HG03139 (cell line): ENCODE data around the gene MRPL20.
"Not testable (repeated sequence)": the region's sequence is repeated elsewhere in the genome, so short reads cannot be mapped to it uniquely, and the experiment has no call there.

Experiments
- ATAC-seq: cut with Tn5 transposase; IDR thresholded peaks from one replicate; pipeline ENCODE4 v1.9.1; 2021; ENCODE audit not compliant: unreplicated experiment

Gene MRPL20

DNA sequence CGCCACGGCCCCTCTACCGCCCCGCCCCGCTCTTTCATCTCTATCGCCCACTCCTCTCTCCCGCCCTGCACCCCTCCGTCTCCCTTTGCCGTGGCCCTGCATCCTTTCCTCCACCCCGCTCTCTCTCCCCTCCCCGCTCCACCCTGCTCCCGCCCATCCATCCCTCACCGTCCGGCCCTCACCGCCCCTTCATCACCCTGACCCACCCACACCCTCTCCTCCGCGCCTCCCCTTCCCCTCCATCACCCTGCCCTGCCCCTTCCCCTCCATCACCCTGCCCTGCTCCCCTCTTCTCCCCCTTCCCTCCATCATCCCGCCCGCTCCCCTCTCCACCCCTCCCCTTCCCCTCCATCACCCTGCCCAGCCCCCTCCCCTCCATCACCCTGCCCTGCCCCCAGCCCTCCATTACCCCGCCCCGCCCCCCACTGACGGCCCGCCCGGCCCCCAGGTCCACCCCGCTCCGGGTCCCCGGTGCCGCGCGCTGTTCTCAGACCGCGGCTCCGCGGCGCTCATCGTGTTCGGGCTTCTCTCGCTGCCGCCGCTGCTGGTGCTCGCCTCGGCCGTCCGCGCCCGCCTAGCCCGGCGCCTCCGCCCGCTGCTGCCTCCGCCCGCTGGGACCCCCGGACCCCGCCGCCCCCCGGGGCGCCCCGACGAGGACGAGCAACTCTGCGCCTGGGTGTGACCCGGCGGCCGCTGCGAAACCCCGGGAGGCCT, 20.2 kb upstream of the MRPL20 start:
- no peak for ATAC-seq

DNA sequence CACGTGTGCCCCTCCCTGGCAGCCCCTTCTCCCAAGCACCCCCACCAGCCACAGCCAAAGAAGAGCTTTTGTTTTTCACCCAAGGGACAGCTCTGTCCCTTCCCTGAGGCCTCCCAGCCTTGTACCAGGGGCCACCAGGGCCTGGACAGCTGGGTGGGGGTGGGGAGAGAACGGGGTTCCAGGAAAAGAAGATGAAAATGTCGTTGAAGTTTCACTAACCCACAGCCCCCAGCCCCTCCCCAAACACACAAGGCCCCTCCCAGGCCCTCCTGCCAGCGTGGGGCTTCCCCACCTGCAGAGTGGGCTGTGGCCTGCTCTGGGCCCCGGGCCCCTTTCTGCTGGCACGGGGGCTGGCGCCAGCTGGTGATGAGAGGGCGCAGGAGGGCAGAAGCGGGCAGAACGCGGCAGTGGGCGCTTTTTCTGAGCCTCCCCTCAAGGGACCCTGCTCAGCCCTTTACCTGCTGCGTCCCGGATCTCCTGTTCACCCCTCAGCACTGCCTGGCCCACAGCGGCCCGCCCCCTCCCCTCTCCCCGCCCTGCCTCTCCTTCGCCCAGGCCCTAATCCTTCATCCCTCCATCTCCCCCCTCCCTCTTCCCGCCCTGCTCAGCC, 19.5 kb upstream of the MRPL20 start:
- ATAC-seq: no peak

DNA sequence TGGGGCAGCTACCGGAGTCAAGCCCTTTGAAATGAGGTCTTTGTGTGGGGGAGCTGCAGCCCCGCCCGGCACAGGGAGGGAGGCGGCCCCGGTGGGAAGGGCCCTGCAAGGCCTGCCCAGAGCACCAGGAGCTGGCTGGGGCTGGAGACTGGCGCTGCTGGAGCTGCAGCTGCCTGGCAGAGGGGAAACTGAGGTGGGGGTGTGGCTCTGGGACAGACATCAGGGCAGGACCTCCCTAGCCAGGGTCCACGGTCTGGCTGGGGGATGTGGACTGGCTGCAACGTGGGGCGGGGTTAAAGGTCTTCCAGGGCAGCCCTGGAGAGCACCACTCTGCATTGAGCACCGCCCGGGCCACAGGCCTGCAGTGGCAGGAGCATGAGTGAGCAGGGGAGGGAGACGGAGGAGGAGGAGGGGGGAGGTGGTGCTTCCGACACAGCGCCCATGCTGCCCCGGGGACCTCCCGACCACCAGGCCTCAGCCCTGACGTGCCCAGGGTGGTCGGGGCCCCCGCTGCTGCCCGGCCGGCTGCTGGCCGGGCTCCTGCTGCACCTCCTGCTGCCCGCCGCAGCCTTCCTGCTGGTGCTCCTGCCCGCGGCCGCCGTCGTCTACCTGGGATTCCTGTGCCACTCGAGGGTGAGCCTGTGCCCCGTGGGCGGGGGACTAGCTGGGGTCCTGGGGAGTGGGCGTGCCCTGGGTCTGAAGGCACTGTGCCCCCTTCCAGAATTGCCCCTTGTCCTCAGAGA, 18.8 kb upstream of the MRPL20 start:
- ATAC-seq: no peak

DNA sequence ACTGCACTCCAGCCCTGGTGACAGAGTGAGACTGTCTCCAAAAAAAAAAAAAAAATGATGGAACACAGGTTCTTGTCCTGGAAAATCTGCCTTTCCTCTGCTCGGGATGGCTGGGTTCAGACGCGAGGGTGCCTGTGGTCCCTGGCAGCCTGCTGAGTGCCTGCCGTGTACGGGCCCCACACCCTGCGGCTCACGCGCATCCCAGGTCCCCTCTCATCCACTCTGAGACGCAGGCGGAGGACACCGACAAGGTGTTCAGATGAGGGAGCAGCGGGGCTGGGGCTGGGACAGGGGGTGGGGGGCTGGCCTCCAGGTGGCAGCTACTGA, 18.3 kb upstream of the MRPL20 start:
- no peak for ATAC-seq

DNA sequence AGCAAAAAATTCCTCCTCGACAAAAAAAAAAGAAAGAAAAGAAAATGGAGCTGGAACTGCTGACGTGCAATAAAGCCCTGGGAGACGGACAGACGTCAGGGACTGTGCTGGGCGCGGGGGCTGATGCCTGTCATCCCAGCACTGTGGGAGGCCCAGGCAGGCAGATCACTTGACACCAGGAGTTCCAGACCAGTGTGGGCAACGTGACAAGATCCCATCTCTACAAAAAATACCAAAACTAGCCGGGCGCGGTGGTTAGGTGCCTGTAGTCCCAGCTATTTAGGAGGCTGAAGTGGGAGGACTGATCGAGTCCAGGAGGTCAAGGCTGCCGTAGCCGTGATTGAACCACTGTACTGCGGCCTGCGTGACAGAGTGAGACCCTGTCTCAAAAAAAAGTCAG, 17.6 kb upstream of the MRPL20 start:
- no peak for ATAC-seq

DNA sequence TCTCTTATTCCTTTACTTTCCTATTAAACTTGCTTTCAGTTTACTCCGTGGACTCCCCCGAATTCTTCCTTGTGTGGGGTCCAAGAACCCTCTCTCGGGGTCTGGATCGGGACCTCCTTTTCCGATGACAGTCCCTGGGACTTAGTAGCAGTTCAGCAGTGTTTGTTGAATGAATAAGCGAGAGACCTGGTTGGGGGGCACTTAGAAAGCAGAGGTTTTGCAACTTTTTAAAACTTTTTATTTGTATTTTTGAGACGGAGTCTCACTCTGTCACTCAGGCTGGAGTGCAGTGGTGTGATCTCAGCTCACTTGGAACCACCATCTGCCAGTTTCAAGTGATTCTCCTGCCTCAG, 16.1 kb upstream of the MRPL20 start:
- ATAC-seq: no peak

DNA sequence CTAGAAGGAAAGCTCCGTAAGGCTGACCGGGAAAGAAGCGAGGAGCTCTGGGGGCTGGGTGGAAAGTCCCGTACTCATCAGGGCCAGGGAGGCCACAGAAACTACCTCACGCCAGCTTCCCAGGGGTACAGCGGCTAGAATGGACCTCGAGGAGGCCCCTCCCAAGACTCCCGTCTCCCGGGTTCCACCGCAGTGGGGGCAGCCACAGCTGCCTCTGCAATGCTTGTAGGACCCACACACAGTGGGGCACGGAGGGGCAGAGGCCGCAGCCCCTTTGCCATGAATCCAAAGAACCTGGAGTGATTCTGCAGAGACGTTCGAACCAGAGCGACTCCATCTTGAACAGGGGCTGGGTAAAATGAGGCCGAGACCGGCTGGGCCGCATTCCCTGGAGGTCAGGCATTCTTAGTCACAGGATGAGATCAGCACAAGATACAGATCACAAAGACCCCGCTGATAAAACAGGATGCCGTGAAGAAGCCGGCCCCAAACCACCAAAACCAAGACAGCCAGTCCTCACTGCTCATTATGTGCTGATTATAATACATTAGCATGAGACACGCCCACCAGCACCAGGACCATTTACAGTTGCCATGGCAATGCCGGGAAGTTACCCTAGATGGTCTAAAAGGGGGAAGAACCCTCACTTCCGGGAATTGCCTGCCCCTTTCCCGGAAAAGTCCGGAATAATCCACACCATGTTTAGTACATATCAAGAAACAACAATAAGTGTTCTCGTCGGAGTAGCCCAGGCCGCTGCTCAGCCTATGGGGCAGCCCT, 15.6 kb upstream of the MRPL20 start:
- no peak for ATAC-seq

DNA sequence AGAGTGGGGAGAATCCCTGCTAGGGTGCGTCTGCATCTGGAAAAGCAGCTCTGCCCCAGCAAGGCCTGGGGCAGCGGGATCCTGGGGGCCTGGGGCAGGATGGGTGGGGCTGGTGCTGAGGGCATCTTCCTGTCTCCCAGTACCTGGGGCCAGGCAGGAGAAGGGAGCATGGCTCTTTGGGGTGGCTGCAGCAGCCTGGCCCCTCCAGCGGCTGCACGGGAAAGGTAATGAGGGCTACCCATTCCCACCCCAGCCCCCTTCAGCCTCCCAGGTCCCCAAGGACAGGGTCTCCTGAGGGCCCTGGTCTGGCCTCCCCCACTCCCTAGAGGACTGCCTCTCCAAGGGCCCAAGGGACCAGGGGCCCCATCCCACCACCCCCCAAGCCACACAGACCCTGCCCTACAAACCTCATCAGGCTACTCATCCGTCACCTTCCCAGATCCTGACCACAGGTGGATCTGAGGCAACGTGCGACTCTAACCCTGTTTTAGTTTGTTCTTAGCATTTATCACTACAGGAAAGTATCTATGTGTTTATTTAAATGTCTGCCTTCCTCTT, 14.9 kb upstream of the MRPL20 start:
- no peak for ATAC-seq

DNA sequence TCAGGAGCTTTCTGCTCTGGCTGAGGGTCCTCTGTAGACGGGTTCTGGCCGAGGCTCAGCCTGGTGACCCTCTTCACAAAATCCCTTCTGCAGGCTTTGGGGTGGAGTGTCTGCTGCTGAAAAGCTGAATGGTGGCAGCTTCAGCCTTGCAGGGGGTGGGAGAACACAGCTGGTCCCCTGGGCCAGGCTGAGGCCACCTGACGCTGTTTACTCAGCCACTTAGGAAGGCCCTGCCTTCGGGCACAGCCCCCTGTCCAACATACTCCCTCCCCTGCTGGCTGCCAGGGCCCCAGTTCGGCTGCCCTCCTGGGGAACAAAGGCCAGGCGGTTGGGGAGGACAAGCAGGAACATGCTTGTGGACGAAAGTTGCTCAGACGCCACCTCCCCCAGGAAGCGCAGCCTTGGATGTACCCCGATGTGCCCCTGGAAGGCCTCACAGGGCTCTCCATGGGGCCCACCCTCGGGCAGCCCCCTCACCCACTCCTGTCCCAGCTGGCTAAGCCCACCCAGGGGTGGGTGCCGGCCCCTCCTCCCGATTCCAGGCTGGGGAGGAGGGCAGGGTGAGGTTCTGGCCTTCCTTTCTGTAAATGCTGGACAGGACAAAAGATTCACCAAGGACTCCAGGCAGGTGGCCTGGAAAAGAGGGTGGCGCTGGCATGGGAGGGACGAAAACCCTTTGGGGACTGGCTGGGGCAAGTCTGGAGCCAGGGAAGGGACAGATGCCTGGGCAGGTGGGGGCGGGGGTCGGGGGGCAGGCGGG, 14.2 kb upstream of the MRPL20 start, which contains the start of gene ANKRD65:
TSS of gene ANKRD65 (minus strand) at position 130 of the 760 bp plus-strand sequence. CDS start 271 bp downstream, outside the sequence.
- ATAC-seq: no peak

DNA sequence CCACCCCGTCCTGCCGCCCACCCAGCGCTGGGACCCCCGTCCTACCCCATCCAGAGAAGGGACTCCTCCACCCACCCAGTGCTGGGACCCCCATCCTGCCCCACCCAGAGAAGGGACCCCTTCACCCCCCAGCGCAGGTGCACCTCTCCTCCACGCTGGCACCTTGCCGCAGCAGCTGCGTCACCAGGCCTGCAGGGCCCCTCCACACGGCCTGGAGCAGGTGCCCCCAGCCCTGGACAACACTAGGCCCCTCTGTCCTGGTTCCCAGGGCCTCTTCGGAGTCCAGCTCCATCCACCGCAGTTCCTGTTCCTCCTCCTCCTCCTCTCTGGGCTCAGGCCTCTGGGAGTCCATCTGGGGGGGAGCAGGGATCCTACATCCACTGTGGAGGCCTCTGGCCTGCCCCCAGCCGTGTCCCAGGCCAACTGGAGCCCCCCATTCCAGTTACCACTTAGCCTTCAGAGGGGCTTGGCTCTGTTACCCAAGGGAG, 13.6 kb upstream of the MRPL20 start:
- ATAC-seq: no peak

DNA sequence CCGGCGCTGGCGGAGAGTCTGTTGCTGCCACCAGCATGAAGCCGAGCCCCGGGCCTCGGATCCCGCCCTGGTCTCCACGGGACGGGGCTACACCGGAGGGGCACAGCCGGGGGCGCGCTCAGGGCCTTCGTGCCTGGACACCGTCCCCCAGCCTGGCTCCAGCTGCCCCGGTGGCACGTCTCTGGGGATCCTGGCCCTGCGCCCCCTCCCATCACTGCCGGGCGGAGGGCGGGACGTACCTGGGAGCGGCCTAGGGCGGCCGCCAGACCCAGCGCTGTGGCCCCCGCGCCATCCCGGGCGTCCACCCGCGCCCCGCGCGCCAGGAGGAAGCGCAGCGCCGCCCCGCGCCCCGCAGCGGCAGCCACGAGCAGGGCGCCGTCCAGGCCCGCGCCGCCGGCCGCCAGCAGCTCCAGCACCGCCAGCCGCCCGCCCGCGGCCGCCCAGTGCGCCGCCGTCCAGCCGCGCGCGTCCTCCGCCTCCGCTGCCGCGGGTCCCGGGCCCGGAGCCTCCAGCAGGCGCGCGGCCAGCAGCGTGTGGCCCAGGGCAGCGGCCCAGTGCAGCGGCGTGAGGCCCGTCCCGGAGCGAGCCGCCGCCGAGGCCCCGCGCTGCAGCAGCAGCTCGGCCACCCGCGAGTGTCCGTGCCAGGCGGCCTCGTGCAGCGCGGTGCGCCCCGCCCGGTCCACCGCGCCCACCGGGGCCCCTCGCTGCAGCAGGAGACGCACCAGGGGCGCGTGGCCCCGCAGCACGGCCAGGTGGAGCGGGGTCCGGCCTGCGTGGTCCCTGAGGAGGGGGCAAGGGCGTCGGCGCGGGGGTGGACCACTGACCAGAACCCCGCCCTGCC, 12.9 kb upstream of the MRPL20 start:
- no peak for ATAC-seq

DNA sequence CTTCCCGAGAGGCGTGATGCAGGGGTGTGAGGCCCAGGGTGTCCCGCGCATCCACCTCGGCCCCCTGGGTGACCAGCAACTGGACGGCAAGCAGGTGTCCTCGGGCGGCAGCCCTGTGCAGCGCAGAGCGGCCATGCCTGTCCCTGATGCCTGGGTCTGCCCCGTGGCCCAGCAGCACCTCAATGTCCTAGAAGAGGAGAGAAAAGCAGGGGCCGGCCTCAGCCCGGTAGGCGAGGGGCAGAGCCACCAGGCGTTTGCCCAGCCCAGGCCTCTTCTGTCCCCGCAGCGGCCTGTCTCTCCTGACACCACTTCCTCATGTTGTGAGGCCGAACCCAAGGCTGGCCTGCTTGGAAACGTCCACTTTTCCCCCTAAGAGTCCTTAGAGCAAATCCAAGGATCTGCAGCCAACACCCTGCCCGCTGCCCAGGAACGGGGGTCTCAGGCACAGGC, 12.3 kb upstream of the MRPL20 start:
- ATAC-seq: no peak

DNA sequence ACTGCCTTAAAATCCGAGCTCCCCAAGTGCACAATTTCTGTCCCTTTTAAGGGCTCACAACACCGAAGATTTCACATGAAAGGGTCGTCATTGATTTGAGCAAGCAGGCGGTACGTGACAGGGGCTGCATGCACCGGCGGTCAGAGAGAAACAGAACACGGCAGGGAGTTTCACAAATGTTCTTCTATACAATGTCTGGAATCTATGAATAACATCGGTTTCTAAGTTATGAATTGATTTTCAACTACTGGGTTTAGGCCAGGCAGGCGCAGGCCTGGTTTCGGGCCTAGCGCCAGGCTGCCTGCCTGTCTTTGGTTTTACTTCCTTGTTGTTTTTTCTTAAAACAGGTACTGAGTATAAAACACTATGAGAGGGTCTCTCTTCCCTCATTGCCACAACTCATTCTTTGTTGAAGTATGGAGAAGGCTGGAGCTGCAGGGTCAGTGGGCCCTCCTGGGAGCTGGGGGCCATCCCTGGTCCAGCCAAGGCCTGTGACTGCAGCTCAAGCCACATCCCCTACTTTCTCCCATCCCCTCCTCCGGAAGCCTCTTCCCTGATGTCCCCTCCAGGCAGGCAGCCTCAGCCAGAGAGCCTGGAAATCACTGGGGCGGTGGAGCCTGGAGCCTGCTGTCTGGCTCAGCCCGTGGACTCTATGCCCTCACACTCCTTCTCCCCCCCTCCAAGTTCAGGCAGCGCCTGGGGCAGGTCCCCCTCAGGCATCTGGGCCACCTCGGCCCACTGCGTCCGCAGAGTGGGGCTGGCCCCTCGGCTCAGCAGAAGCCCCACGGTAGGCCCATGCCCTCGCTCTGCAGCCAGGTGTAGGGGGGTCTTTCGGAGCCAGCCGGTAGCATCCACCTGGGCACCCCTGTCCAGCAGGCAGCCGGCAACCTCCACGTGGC, 11.6 kb upstream of the MRPL20 start:
- no peak for ATAC-seq

DNA sequence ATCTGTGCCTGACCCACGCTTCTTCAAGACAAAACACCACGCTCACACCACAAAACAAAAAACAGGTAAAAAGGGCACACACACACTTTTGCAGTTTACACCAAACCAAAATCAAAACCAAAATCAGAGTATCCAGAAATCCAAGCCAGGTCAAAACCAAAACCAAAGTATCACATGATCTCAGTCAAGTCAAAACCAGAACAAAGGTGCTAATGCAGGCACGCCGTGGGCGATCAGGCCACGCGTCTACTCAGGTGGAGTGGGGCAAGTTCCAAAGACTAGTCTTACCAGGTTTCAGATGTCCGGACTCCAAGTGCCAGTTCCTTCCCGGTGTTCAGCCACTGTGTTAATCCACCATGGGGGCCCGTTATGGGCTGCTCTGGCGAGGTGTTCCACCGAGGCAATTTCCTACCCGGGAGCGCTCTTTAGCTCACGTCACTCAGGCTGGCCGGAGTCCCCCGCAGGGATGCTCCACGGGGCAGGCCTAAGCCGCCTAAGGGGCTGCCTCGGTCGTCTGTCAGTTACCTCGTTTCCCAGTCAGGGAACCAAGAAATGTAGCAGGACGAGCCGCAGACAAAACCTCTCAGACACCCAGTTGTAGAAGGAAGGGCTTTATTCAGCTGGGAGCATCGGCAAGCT, 10.9 kb upstream of the MRPL20 start:
- ATAC-seq: not testable (repeated sequence)

DNA sequence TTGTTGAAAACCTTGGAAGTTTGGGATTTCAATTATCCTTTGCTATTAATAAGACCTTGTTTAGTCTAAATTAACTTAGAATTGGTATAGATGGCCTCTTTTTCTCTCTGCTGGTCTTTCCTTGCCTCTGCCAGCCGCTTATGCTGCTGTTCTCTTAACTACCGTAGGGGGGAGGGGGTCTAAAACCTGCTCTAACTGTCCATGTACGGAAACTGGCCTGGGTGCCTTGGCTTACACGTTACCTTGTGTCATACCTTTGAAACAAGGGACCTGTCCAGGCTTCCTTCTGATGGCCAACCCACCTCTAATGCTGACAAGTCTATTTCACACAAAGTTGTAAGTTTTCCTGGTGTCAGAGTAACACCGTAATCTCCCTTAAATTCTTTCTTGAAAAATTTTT, 10.3 kb upstream of the MRPL20 start:
- not testable (repeated sequence) for ATAC-seq

DNA sequence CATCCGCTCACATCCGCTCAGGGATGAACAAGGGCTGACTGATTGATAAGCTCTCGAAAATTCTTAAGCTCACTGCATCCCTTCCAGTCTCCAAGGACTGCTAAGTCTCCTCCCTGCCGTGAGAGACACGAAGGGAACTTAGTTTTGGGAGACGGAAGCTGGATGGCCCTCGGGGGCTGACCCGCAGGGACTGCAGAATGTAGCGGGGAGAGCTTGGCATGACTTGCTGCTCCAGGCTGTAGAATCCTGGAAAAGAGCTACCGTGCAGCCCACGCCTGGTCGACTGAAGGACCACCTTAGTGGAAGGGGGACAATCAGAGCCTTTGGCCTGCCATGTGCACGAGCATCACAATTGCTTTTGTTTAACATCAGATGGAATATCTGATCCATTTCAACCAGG, 8.7 kb upstream of the MRPL20 start:
- ATAC-seq: no peak

DNA sequence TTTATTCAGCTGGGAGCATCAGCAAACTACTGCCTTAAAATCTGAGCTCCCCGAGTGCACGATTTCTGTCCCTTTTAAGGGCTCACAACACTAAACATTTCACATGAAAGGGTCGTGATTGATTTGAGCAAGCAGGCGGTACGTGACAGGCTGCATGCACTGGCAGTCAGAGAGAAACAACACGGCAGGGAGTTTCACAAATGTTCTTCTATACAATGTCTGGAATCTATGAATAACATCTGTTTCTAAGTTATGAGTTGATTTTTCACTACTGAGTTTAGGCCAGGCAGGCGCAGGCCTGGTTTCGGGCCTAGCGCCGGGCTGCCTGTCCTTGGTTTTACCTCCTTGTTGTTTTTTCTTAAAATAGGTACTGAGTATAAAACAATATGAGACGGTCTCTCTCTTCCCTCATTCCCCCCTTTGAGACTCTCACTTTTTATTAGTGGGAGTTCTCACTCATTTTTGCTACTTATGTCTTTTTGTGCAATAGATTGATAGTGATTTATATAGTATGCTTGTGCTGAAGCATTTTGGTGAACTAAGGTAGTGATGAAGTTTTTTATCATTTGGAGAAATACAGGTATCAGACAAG, 5.3 kb upstream of the MRPL20 start:
- ATAC-seq: not testable (repeated sequence)
